NCI-H345 treated with DMSO at 0.1 percent for 48 hours (cell line): ENCODE data around the gene TMEM116.
"Not testable (repeated sequence)": the region's sequence is repeated elsewhere in the genome, so short reads cannot be mapped to it uniquely, and the experiment has no call there.

Experiments
- DNase-seq: peaks from one replicate; lab custom pipeline; 2025; ENCODE audit not compliant: unreplicated experiment; lab: John Stamatoyannopoulos, UW

TMEM116 gene

GRCh38 chr12:112012775-112013600 is at the start of gene TMEM116, which contains the start of gene ERP29:
Gene TMEM116, minus strand, starts transcription at chr12:112013165. Its CDS starts 7,895 bp downstream, at chr12:112005270.
Gene ERP29, plus strand, starts transcription at chr12:112013426. Its CDS starts 40 bp downstream, at chr12:112013466.
- peak; percentile 95 for DNase-seq

- DNase-seq, result no peak
Measured at GRCh38 chr12:112061137-112061536, 48.2 kb upstream of the TMEM116 start.

- DNase-seq, result no peak
Measured at GRCh38 chr12:112049351-112049750, 36.4 kb upstream of the TMEM116 start.

- no peak for DNase-seq
Measured at GRCh38 chr12:112046003-112046402, 33.0 kb upstream of the TMEM116 start.

- DNase-seq, result not testable (repeated sequence)
Measured at GRCh38 chr12:112036614-112037013, 23.6 kb upstream of the TMEM116 start.

GRCh38 chr12:112035219-112035785 is 22.3 kb upstream of the TMEM116 start:
- DNase-seq, result no peak

GRCh38 chr12:112032292-112032691 is 19.3 kb upstream of the TMEM116 start:
- DNase-seq, result no peak

GRCh38 chr12:112031472-112031871 is 18.5 kb upstream of the TMEM116 start:
- no peak for DNase-seq

- DNase-seq, result no peak
Measured at GRCh38 chr12:112029301-112029700, 16.3 kb upstream of the TMEM116 start.

GRCh38 chr12:112025808-112026375 is 12.9 kb upstream of the TMEM116 start:
- DNase-seq, result no peak

- no peak for DNase-seq
Measured at GRCh38 chr12:112023759-112024396, 10.9 kb upstream of the TMEM116 start.

GRCh38 chr12:112022241-112023016 is 9.5 kb upstream of the TMEM116 start:
- no peak for DNase-seq

- DNase-seq, result no peak
Measured at GRCh38 chr12:112020947-112021457, 8.0 kb upstream of the TMEM116 start.

- DNase-seq, result no peak
Measured at GRCh38 chr12:112018571-112019237, 5.7 kb upstream of the TMEM116 start.

GRCh38 chr12:112017041-112017440 is 4.1 kb upstream of the TMEM116 start:
- DNase-seq, result no peak

- no peak for DNase-seq
Measured at GRCh38 chr12:112015938-112016337, 3.0 kb upstream of the TMEM116 start.

GRCh38 chr12:112013601-112014402 is 837 bp upstream of the TMEM116 start:
- DNase-seq, result peak; percentile 62

- no peak for DNase-seq
Measured at GRCh38 chr12:112011685-112012084, 1.3 kb downstream of the TMEM116 start.
